K562 (cell line): Measurements from ENCODE around the gene TMEM184B. TPM values are rescaled to one million over a fixed set of nuclear protein-coding genes. Genes with fewer than 3 reads are reported as not detected.

Source experiments
- ATAC-seq: fragments of 200-7000 bp; cut with Tn5 transposase; 3 replicates; pipeline ENCODE4 v1.9.1; 2020; ENCODE audit warnings: moderate library complexity
- BruUV-seq: library from RNA; stranded (reverse); fragments of 400-500 nt; replicated peaks from 2 replicates; lab custom pipeline; 2021; lab: Mats Ljungman, UMichigan
- CTCF ChIA-PET: fragments of 300-600 bp; formaldehyde crosslinking; extraction: SDS; loops from one replicate; lab custom pipeline; 2021; ENCODE audit warnings: low intra/inter-chr PET ratio; lab: Yijun Ruan, JAX
- POLR2A ChIA-PET: fragments of 300-600, 350-650 bp; sonication (Branson Sonifier 250); formaldehyde crosslinking; extraction: SDS; loops from one replicate; lab custom pipeline; 2021; ENCODE audit warnings: antibody characterized with exemption, inconsistent platforms; lab: Yijun Ruan, JAX
- DNase-seq, 4 experiments: peaks; one replicate each; pipeline versions ENCODE4 v3.0.0 to v3.0.0-alpha.2; 2011 to 2018; ENCODE audit warnings: low spot score in 3 of 4, mixed read lengths in 3 of 4; ENCODE audit errors: extremely low read depth in 1 of 4
- FAIRE-seq: peaks from 2 replicates; lab custom pipeline; 2011; peaks lifted over from hg19 to GRCh38; lab: Jason Lieb, UNC
- H2AFZ ChIP-seq: 2 replicates; pipeline ENCODE4 v1.6.0; 2011; ENCODE audit warnings: low read depth, low read length, control low read depth, inconsistent platforms
- H3K27ac ChIP-seq: fragments of 200-600 bp; 3 replicates; pipeline ENCODE4 v1.8.0; 2011; ENCODE audit warnings: low read depth, mild to moderate bottlenecking, control low read depth, inconsistent platforms, low read length, moderate library complexity, mixed read lengths; ENCODE audit errors: extremely low read depth
- H3K27me3 ChIP-seq, 2 experiments: fragments of 300-600 bp in 1 of 2; 2 replicates in 1 of 2; 3 replicates in 1 of 2; pipeline versions ENCODE4 v1.6.0 to v1.8.0; 2011; ENCODE audit warnings: inconsistent platforms in 2 of 2, low read length in 2 of 2, mild to moderate bottlenecking in 1 of 2, mixed read lengths in 1 of 2, moderate library complexity in 1 of 2; ENCODE audit not compliant: control insufficient read depth in 2 of 2, insufficient read depth in 2 of 2
- H3K36me3 ChIP-seq: fragments of 300-600 bp; 3 replicates; pipeline ENCODE4 v1.8.0; 2011; ENCODE audit warnings: mild to moderate bottlenecking, low read length, inconsistent platforms; ENCODE audit not compliant: control insufficient read depth, insufficient read depth
- H3K4me1 ChIP-seq, 2 experiments: fragments of 200-600 bp in 1 of 2; replicated peaks in 1 of 2; 2 replicates in 1 of 2; 3 replicates in 1 of 2; pipeline versions ENCODE4 v1.5.1 to v1.8.0; 2011; ENCODE audit warnings: inconsistent platforms in 2 of 2, low read length in 2 of 2, mild to moderate bottlenecking in 1 of 2, mixed read lengths in 1 of 2, moderate library complexity in 1 of 2; ENCODE audit not compliant: control insufficient read depth in 2 of 2, insufficient read depth in 2 of 2
- H3K4me2 ChIP-seq: 2 replicates; pipeline ENCODE4 v1.6.1; 2011; ENCODE audit warnings: low read length, control low read depth, inconsistent platforms, mixed read lengths; ENCODE audit not compliant: insufficient read depth
- H3K4me3 ChIP-seq: fragments of 200-600 bp; sonication (generic), shearing (Covaris generic); 2 replicates; pipeline ENCODE4 v1.5.1; 2016; ENCODE audit warnings: control low read depth, inconsistent platforms
- H3K79me2 ChIP-seq: fragments of 200-600 bp; 3 replicates; pipeline ENCODE4 v1.8.0; 2011; ENCODE audit warnings: low read length, inconsistent platforms; ENCODE audit not compliant: control insufficient read depth, insufficient read depth
- H3K9ac ChIP-seq, 2 experiments: 2 replicates each; pipeline versions ENCODE4 v1.6.0 to v1.6.1; 2011; ENCODE audit warnings: low read depth in 2 of 2, low read length in 2 of 2, control low read depth in 1 of 2, inconsistent platforms in 1 of 2, mild to moderate bottlenecking in 1 of 2, mixed read lengths in 1 of 2; ENCODE audit not compliant: insufficient read depth in 1 of 2
- H3K9me1 ChIP-seq: one replicate; pipeline ENCODE4 v1.6.0; 2011; ENCODE audit warnings: inconsistent platforms, mild to moderate bottlenecking, low read length, moderate library complexity; ENCODE audit not compliant: control insufficient read depth, insufficient read depth
- H3K9me3 ChIP-seq: replicated peaks from 2 replicates; pipeline ENCODE4 v1.5.1; 2011; ENCODE audit warnings: low read depth, low read length, inconsistent platforms; ENCODE audit not compliant: control insufficient read depth, insufficient read depth
- H4K20me1 ChIP-seq: replicated peaks from 2 replicates; pipeline ENCODE4 v1.6.1; 2011; ENCODE audit warnings: low read length, inconsistent platforms, mixed read lengths; ENCODE audit not compliant: control insufficient read depth, insufficient read depth
- CBFA2T3 ChIP-seq: fragments of 450-650 bp; IDR thresholded peaks from 2 replicates; pipeline ENCODE4 v1.6.1; 2017
- CTBP1 ChIP-seq: fragments of 450-650 bp; IDR thresholded peaks from 2 replicates; pipeline ENCODE4 v1.6.1; 2016; ENCODE audit warnings: borderline replicate concordance
- DACH1 ChIP-seq: fragments of 450-650 bp; IDR thresholded peaks from 2 replicates; pipeline ENCODE4 v1.6.1; 2018; ENCODE audit not compliant: partially characterized antibody
- EHMT2 ChIP-seq: fragments of 450-650 bp; IDR thresholded peaks from 2 replicates; pipeline ENCODE4 v1.6.1; 2018; ENCODE audit warnings: antibody characterized with exemption
- HNRNPL ChIP-seq: fragments of 200-400 bp; formaldehyde crosslinking; IDR thresholded peaks from 2 replicates; pipeline ENCODE4 v1.6.1; 2017; ENCODE audit warnings: low read depth, mild to moderate bottlenecking, low read length
- NR2C2 ChIP-seq, 2 experiments: fragments of 200-800 bp in 1 of 2; sonication (Bioruptor generic) in 1 of 2; sonication (generic) in 1 of 2; formaldehyde crosslinking in 1 of 2; IDR thresholded peaks; 2 replicates each; pipeline versions ENCODE4 v1.6.1 to v1.8.0; 2016 to 2022; ENCODE audit warnings: mild to moderate bottlenecking in 1 of 2, missing compliant biosample characterization in 1 of 2, missing genetic modification characterization in 1 of 2, missing genetic modification reagents in 1 of 2
- TAF1 ChIP-seq: IDR thresholded peaks from 2 replicates; pipeline ENCODE4 v1.6.1; 2011; ENCODE audit warnings: mild to moderate bottlenecking, low read length, moderate library complexity; ENCODE audit not compliant: insufficient read depth, control insufficient read depth, severe bottlenecking; ENCODE audit errors: extremely low read depth
- ZFP36 ChIP-seq: fragments of 150-350 bp; IDR thresholded peaks from 2 replicates; pipeline ENCODE4 v1.6.1; 2018; ENCODE audit warnings: low read length, low read depth; ENCODE audit not compliant: partially characterized antibody
- ZNF121 ChIP-seq: sonication (generic); formaldehyde crosslinking; conservative IDR thresholded peaks from 2 replicates; pipeline ENCODE4 v1.8.0; 2022; ENCODE audit warnings: missing genetic modification reagents
- ZNF41 ChIP-seq: fragments of 250-450 bp; sonication (Bioruptor Pico); conservative IDR thresholded peaks from 2 replicates; pipeline ENCODE4 v1.4.0; 2020; ENCODE audit warnings: mild to moderate bottlenecking
- ZNF57 ChIP-seq: fragments of 450-650 bp; formaldehyde crosslinking; IDR thresholded peaks from 2 replicates; pipeline ENCODE4 v1.4.0; 2020; ENCODE audit warnings: mild to moderate bottlenecking, moderate library complexity
- ZNF778 ChIP-seq: fragments of 450-650 bp; formaldehyde crosslinking; IDR thresholded peaks from 2 replicates; pipeline ENCODE4 v1.4.0; 2020; ENCODE audit warnings: mild to moderate bottlenecking, moderate library complexity
- WGBS: fragments of 100-300 bp; shearing (Covaris generic); methylation state at CpG from one replicate; pipeline ENCODE4 v1.1.6; 2016; ENCODE audit warnings: low coverage, mixed read lengths; ENCODE audit not compliant: insufficient coverage; ENCODE audit errors: missing lambda C conversion rate; 5-methylcytosine and 5-hydroxymethylcytosine counted together
- in situ Hi-C: fragments of 300-500 bp; cut with MboI; formaldehyde crosslinking; loops from 4 replicates; pipeline ENCODE4 v1.15.0; 2018; ENCODE audit warnings: inconsistent platforms, mixed read lengths
- intact Hi-C: fragments of 100-400 bp; cut with micrococcal nuclease; formaldehyde crosslinking; loops from 2 replicates; pipeline ENCODE4 v1.14.2; 2022
- polyA plus RNA-seq, 8 experiments: library from polyadenylated mRNA; depleted of rRNA in 4 of 8; stranded (reverse) in 5 of 8; unstranded in 3 of 8; fragments of >200 nt; fragmentation: Nextera tagmentation in 2 of 8; fragmentation: Illumina TruSeq in 1 of 8; extraction: Ambion mirVana in 2 of 8; extraction: Trizol in 1 of 8; gene quantifications; 2 replicates each; pipeline versions ENCODE4 v1.2.1 to v1.2.3, GENCODE V29; 2011 to 2014; ENCODE audit warnings: inconsistent platforms in 1 of 8, missing spikeins in 1 of 8
- total RNA-seq, 7 experiments: library from RNA; depleted of rRNA in 6 of 7; stranded (reverse); fragments of >200 nt in 6 of 7; fragmentation: Illumina TruSeq in 2 of 7; extraction: Trizol in 2 of 7; gene quantifications; 2 replicates each; pipeline versions ENCODE4 v1.2.1 to v1.2.3, GENCODE V29; 2011 to 2021; ENCODE audit warnings: low replicate concordance in 1 of 7
- TF ChIP-seq, protein P1 (sequence below): sonication (generic); formaldehyde crosslinking; IDR thresholded peaks from 2 replicates; pipeline ENCODE4 v1.8.0; 2022; ENCODE audit warnings: mild to moderate bottlenecking, missing genetic modification reagents, borderline replicate concordance
- TF ChIP-seq, protein P2 (sequence below), 2 experiments: IDR thresholded peaks; 2 replicates each; pipeline ENCODE4 v1.6.1; 2011; ENCODE audit warnings: borderline replicate concordance in 1 of 2, control low read depth in 1 of 2, low read depth in 1 of 2, low read length in 1 of 2, mild to moderate bottlenecking in 1 of 2, mixed read lengths in 1 of 2, moderate library complexity in 1 of 2; ENCODE audit not compliant: insufficient read depth in 1 of 2, insufficient read length in 1 of 2, poor library complexity in 1 of 2, severe bottlenecking in 1 of 2; ENCODE audit errors: extremely low read depth in 1 of 2
- TF ChIP-seq, protein P3 (sequence below): sonication (generic); formaldehyde crosslinking; IDR thresholded peaks from 2 replicates; pipeline ENCODE4 v1.8.0; 2022; ENCODE audit warnings: mild to moderate bottlenecking, missing genetic modification reagents
- TF ChIP-seq, protein P4 (sequence below): sonication (generic); formaldehyde crosslinking; IDR thresholded peaks from 2 replicates; pipeline ENCODE4 v1.8.0; 2022; ENCODE audit warnings: mild to moderate bottlenecking, missing genetic modification reagents

Gene TMEM184B
- total and polyA plus RNA-seq, 9 of the 15 experiments (the other 6 are each of a cell fraction or from before 2014, with no cell fraction given) = 0.31 to 25.1 (median 6.2) TPM

DNA sequence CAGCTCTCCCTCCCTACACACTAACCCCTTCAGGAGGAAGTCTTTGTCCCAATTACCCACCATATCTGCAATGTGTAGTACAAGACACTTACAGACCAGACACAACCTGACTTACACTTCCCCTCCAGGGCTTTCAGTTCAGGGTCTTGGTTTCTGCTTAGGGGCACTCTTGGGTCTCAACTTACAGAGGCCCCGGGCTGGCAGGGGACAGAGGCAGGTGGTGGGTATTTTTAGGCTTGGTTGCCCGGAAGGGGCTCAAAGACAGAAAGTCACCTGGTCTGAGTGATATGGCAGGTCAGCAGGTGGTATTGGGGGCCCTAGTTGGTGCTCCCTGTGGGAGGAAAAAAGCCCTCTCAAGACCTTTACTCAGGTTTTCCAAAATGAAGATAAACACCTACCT, 3.4 kb upstream of the TMEM184B start:
- intact Hi-C loops (no loop called here), in situ Hi-C loops (no loop called here)
- no peak overlapping the region for H3K27ac ChIP-seq
- ChIA-PET POLR2A (no interaction called here), CTCF (no interaction called here)
- H3K79me2 ChIP-seq = peaks cover 16% of the 10 kb centered on the region
- H3K4me2 ChIP-seq = no peak overlapping the region
- DNase-seq (no peak), ATAC-seq (no peak), FAIRE-seq (no peak)
- H3K4me3 ChIP-seq = no peak overlapping the region
- no peaks in the 10 kb centered on the region for H3K9me3 ChIP-seq
- H4K20me1 ChIP-seq = peaks cover 7% of the 10 kb centered on the region; the same call in 1 of the 2 replicates
- H3K27me3 ChIP-seq = no peaks in the 10 kb centered on the region
- H3K36me3 ChIP-seq = peaks cover 5% of the 10 kb centered on the region; the same call in 1 of the 3 replicates
- BruUV-seq = no TSS peak
- H2AFZ ChIP-seq = 0 out of 2 replicates have a peak overlapping the region, but pooled peaks have one; percentile 26
- 31% methylated on average over 2 of the region's 2 CpGs for WGBS
- H3K9ac ChIP-seq = 0 out of 4 replicates have a peak overlapping the region, but pooled peaks of 1 of the 2 experiments have one; percentile 26
- peaks cover 12 to 33% of the 10 kb centered on the region in 2 experiments; a peak in 4 of 5 replicates for H3K4me1 ChIP-seq
- no peaks in the 10 kb centered on the region for H3K9me1 ChIP-seq
- TF ChIP-seq HNRNPL = no peak
- no peak for TF ChIP-seq ZNF57 (CRISPR knock-in tag)
- TF ChIP-seq CTBP1 = no peak
- TF ChIP-seq, protein P1, sequence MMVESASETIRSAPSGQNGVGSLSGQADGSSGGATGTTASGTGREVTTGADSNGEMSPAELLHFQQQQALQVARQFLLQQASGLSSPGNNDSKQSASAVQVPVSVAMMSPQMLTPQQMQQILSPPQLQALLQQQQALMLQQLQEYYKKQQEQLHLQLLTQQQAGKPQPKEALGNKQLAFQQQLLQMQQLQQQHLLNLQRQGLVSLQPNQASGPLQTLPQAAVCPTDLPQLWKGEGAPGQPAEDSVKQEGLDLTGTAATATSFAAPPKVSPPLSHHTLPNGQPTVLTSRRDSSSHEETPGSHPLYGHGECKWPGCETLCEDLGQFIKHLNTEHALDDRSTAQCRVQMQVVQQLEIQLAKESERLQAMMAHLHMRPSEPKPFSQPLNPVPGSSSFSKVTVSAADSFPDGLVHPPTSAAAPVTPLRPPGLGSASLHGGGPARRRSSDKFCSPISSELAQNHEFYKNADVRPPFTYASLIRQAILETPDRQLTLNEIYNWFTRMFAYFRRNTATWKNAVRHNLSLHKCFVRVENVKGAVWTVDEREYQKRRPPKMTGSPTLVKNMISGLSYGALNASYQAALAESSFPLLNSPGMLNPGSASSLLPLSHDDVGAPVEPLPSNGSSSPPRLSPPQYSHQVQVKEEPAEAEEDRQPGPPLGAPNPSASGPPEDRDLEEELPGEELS (CRISPR knock-in tag) = no peak
- TF ChIP-seq, protein P2, sequence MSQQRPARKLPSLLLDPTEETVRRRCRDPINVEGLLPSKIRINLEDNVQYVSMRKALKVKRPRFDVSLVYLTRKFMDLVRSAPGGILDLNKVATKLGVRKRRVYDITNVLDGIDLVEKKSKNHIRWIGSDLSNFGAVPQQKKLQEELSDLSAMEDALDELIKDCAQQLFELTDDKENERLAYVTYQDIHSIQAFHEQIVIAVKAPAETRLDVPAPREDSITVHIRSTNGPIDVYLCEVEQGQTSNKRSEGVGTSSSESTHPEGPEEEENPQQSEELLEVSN (IDR thresholded peaks at IDR 0.05; ENCODE audit: borderline replicate concordance in 1 of 2, extremely low read depth in 1 of 2, insufficient read depth in 1 of 2, insufficient read length in 1 of 2, low read depth in 1 of 2, low read length in 1 of 2, poor library complexity in 1 of 2, severe bottlenecking in 1 of 2) = no peak
- TF ChIP-seq CBFA2T3 = no peak
- no peak for TF ChIP-seq ZNF778 (CRISPR knock-in tag)
- TF ChIP-seq EHMT2 = no peak
- TF ChIP-seq, protein P3, sequence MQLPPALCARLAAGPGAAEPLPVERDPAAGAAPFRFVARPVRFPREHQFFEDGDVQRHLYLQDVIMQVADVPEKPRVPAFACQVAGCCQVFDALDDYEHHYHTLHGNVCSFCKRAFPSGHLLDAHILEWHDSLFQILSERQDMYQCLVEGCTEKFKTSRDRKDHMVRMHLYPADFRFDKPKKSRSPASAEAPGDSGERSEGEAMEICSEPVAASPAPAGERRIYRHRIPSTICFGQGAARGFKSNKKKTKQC (CRISPR knock-in tag) = no peak
- TF ChIP-seq, protein P4, sequence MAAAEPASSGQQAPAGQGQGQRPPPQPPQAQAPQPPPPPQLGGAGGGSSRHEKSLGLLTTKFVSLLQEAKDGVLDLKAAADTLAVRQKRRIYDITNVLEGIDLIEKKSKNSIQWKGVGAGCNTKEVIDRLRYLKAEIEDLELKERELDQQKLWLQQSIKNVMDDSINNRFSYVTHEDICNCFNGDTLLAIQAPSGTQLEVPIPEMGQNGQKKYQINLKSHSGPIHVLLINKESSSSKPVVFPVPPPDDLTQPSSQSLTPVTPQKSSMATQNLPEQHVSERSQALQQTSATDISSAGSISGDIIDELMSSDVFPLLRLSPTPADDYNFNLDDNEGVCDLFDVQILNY (CRISPR knock-in tag) = no peak
- no peak for TF ChIP-seq DACH1
- TF ChIP-seq ZNF41 = no peak
- no peak for TF ChIP-seq ZFP36
- no peak for TF ChIP-seq TAF1
- TF ChIP-seq ZNF121 (CRISPR knock-in tag) = no peak
- no peak for TF ChIP-seq NR2C2 (CRISPR knock-in tag; IDR thresholded peaks at IDR 0.05)
- no peak for TF ChIP-seq NR2C2 (tag; IDR thresholded peaks at IDR 0.05)
